ENCODE data around the gene KCNK18.

The KCNK18 gene

DNA sequence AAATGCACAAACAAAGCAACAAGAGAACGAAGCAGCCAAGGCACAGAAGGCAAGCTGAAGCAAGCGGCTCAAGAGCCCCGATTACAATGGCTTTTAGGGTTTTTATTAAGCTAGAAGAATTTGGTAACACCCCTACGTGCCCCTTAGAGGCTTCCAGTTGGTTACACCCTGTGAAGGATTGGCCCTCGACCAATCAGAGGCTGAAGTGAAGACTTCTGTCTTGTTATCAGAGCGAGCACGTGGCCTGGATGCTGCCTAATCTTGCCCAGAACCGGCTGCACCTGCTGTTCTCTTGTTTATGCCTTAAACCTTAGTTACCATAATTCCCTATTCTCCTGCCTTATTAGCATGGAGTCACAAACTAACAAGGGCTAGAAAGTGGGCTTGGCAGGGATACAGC is 21.4 kb downstream of the KCNK18 start:
- H3K27ac ChIP-seq (ENCODE audit: low read length), result no peak overlapping the region
- no peaks in the 10 kb centered on the region for H3K27me3 ChIP-seq (ENCODE audit: insufficient read depth, low read length, poor library complexity)
- H3K4me1 ChIP-seq (ENCODE audit: insufficient read depth, low read length), result no peaks in the 10 kb centered on the region
- TF ChIP-seq EZH2 (IDR thresholded peaks at IDR 0.05; ENCODE audit: borderline replicate concordance, low read depth, low read length, severe bottlenecking), result no peak
- no peaks in the 10 kb centered on the region for H3K79me2 ChIP-seq (ENCODE audit: insufficient read depth, low read length)
- ATAC-seq (ENCODE audit: insufficient read depth, low read depth) (no peak), DNase-seq (no peak)
- H3K9ac ChIP-seq (ENCODE audit: low read depth, low read length), result no peak overlapping the region
- H4K20me1 ChIP-seq (ENCODE audit: insufficient read depth, low read length), result no peaks in the 10 kb centered on the region
- no peak overlapping the region for H2AFZ ChIP-seq (ENCODE audit: low read depth, low read length)
- H3K4me3 ChIP-seq (ENCODE audit: low read depth in 1 of 2, low read length in 2 of 2), result no peak overlapping the region
- H3K36me3 ChIP-seq (ENCODE audit: insufficient read depth, low read length), result no peaks in the 10 kb centered on the region
- H3K4me2 ChIP-seq (ENCODE audit: insufficient read depth, low read length), result no peak overlapping the region
- no peaks in the 10 kb centered on the region for H3K9me3 ChIP-seq (ENCODE audit: insufficient read depth, low read length, severe bottlenecking)

DNA sequence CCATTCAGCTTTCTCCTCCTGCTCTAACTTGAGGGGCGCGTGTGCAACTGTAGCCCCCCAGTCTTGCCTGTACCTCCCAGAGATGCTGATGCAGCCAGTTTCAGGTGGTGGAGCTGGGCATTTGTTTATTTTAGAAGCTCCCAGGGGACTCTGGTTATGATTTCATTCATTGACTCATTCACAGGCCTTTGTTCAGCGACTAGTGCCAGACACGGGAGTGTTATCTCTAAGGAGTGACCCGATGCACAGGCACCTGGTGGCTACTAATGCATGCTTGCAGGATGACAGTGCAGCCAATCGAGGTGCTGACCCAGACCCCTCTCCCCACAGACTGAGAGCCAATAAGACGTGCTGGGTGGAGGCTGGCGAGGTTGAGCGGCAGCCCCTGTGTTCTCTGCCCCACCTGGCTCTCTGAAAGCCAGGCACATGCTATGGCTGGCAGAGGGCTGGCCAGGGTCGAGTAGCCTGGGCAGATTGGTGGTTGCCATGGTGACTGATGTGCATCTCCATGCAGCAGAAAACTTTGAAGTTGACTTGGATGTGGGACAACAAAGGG is 23.9 kb downstream of the KCNK18 start:
- Histone ChIP-seq H4K20me1 (ENCODE audit: insufficient read depth, low read length) (no peaks in the 10 kb centered on the region), H3K79me2 (ENCODE audit: insufficient read depth, low read length) (no peaks in the 10 kb centered on the region), H3K9me3 (ENCODE audit: insufficient read depth, low read length, severe bottlenecking) (no peaks in the 10 kb centered on the region), H2AFZ (ENCODE audit: low read depth, low read length) (no peak overlapping the region), H3K27ac (ENCODE audit: low read length) (no peak overlapping the region), H3K4me2 (ENCODE audit: insufficient read depth, low read length) (no peak overlapping the region), H3K4me1 (ENCODE audit: insufficient read depth, low read length) (no peaks in the 10 kb centered on the region), H3K4me3 (ENCODE audit: low read depth in 1 of 2, low read length in 2 of 2) (no peak overlapping the region), H3K36me3 (ENCODE audit: insufficient read depth, low read length) (no peaks in the 10 kb centered on the region), H3K9ac (ENCODE audit: low read depth, low read length) (no peak overlapping the region), H3K27me3 (ENCODE audit: insufficient read depth, low read length, poor library complexity) (no peaks in the 10 kb centered on the region)
- no peak for TF ChIP-seq EZH2 (IDR thresholded peaks at IDR 0.05; ENCODE audit: borderline replicate concordance, low read depth, low read length, severe bottlenecking)
- TF ChIP-seq, protein P1, sequence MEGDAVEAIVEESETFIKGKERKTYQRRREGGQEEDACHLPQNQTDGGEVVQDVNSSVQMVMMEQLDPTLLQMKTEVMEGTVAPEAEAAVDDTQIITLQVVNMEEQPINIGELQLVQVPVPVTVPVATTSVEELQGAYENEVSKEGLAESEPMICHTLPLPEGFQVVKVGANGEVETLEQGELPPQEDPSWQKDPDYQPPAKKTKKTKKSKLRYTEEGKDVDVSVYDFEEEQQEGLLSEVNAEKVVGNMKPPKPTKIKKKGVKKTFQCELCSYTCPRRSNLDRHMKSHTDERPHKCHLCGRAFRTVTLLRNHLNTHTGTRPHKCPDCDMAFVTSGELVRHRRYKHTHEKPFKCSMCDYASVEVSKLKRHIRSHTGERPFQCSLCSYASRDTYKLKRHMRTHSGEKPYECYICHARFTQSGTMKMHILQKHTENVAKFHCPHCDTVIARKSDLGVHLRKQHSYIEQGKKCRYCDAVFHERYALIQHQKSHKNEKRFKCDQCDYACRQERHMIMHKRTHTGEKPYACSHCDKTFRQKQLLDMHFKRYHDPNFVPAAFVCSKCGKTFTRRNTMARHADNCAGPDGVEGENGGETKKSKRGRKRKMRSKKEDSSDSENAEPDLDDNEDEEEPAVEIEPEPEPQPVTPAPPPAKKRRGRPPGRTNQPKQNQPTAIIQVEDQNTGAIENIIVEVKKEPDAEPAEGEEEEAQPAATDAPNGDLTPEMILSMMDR (IDR thresholded peaks at IDR 0.05; ENCODE audit: borderline replicate concordance, extremely low read depth, low read length, poor library complexity, severe bottlenecking), result no peak
- no peak for ATAC-seq (ENCODE audit: insufficient read depth, low read depth)
- DNase-seq, result no peak

DNA sequence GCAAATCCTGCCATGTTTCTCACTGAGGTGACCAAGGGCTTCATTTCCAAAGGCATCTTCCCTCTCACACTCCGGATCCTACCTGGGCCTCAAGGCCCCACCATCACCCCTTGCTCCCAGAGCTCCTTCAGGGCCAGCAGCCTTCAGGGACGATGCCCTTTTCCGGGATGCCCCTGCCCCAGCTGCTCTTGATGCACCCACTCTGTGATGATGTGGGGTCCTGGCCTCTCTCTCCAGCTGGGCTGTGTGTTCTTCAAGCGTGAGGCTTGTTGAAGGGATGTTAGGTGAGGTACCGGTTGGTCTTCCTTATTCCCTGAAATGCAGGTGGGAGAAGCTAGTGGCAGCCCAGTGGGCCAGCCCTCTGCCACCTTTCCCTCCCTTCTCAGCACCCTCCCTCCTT is 25.3 kb downstream of the KCNK18 start:
- no peaks in the 10 kb centered on the region for H3K9me3 ChIP-seq (ENCODE audit: insufficient read depth, low read length, severe bottlenecking)
- ATAC-seq (ENCODE audit: insufficient read depth, low read depth), result no peak

DNA sequence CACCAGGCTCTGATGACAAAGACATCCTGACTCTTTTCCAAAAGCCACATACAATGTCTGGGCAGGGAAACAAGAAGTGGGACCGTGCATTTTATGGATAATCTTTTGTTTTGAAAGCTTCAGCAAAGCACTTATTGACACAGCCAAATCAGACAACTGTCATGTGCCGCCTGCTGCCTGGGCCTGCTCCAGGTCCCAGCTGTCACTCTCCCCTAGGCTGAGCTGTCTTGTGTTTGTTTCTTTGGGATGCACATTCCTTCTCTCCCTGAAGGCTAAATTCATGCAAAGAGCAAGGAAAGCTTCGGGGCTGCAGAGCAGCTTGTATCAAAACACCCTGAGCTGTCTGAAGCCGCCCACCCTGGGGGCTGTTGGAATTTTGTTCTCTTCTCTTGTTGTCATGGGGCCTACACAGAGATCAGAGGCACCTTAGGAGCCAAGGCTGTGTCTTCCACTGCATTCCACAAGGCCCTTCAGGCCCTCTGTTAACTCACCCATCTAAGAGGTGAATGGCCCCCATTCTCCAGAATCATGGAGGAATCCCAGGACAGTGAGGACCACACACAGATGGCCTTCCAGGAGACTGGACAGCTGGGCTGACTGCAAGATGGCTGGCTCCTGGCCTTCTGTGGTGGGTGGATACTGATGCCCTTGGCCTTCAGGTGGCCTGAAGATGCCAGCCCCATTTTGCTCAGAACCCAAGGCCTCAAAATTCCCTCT is 25.8 kb downstream of the KCNK18 start:
- H3K4me2 ChIP-seq (ENCODE audit: insufficient read depth, low read length), result no peak overlapping the region
- H3K9ac ChIP-seq (ENCODE audit: low read depth, low read length), result no peak overlapping the region
- no peaks in the 10 kb centered on the region for H3K36me3 ChIP-seq (ENCODE audit: insufficient read depth, low read length)
- no peak overlapping the region for H3K27ac ChIP-seq (ENCODE audit: low read length)
- H3K4me1 ChIP-seq (ENCODE audit: insufficient read depth, low read length), result no peaks in the 10 kb centered on the region
- TF ChIP-seq, protein P1 (IDR thresholded peaks at IDR 0.05; ENCODE audit: borderline replicate concordance, extremely low read depth, low read length, poor library complexity, severe bottlenecking), result no peak
- TF ChIP-seq EZH2 (IDR thresholded peaks at IDR 0.05; ENCODE audit: borderline replicate concordance, low read depth, low read length, severe bottlenecking), result no peak
- DNase-seq (no peak), ATAC-seq (ENCODE audit: insufficient read depth, low read depth) (no peak)
- no peak overlapping the region for H2AFZ ChIP-seq (ENCODE audit: low read depth, low read length)
- H3K4me3 ChIP-seq (ENCODE audit: low read depth in 1 of 2, low read length in 2 of 2), result no peak overlapping the region
- no peaks in the 10 kb centered on the region for H3K79me2 ChIP-seq (ENCODE audit: insufficient read depth, low read length)
- H4K20me1 ChIP-seq (ENCODE audit: insufficient read depth, low read length), result no peaks in the 10 kb centered on the region
- H3K27me3 ChIP-seq (ENCODE audit: insufficient read depth, low read length, poor library complexity), result no peaks in the 10 kb centered on the region
- H3K9me3 ChIP-seq (ENCODE audit: insufficient read depth, low read length, severe bottlenecking), result no peaks in the 10 kb centered on the region

More for the DNA sequence above, 25.3 kb downstream of the KCNK18 start:
- DNase-seq, result no peak
- Histone ChIP-seq H3K27me3 (ENCODE audit: insufficient read depth, low read length, poor library complexity) (no peaks in the 10 kb centered on the region), H3K4me3 (ENCODE audit: low read depth in 1 of 2, low read length in 2 of 2) (no peak overlapping the region), H3K4me2 (ENCODE audit: insufficient read depth, low read length) (no peak overlapping the region), H3K79me2 (ENCODE audit: insufficient read depth, low read length) (no peaks in the 10 kb centered on the region), H2AFZ (ENCODE audit: low read depth, low read length) (no peak overlapping the region), H3K4me1 (ENCODE audit: insufficient read depth, low read length) (no peaks in the 10 kb centered on the region), H4K20me1 (ENCODE audit: insufficient read depth, low read length) (no peaks in the 10 kb centered on the region), H3K36me3 (ENCODE audit: insufficient read depth, low read length) (no peaks in the 10 kb centered on the region), H3K9ac (ENCODE audit: low read depth, low read length) (no peak overlapping the region), H3K27ac (ENCODE audit: low read length) (no peak overlapping the region)
- no peak for TF ChIP-seq EZH2 (IDR thresholded peaks at IDR 0.05; ENCODE audit: borderline replicate concordance, low read depth, low read length, severe bottlenecking)
- TF ChIP-seq, protein P1 (IDR thresholded peaks at IDR 0.05; ENCODE audit: borderline replicate concordance, extremely low read depth, low read length, poor library complexity, severe bottlenecking), result no peak
